ENCODE results near the gene CDK1.

GRCh38 chr10:60747817-60748469, 30.3 kb upstream of the CDK1 start:
- TF ChIP-seq CTCF (conservative IDR thresholded peaks at IDR 0.05), result no peak
- no peak for TF ChIP-seq EZH2 (IDR thresholded peaks at IDR 0.05; ENCODE audit: low read depth)
